NCI-H345 treated with DMSO at 0.1 percent for 48 hours (cell line): ENCODE data around the gene ZNF394.
A peak's percentile ranks its signal among the peaks of the same experiment; 100 is the strongest.

ENCODE experiments used
- DNase-seq: peaks from one replicate; lab custom pipeline; 2025; ENCODE audit not compliant: unreplicated experiment; lab: John Stamatoyannopoulos, UW

The ZNF394 gene

DNA sequence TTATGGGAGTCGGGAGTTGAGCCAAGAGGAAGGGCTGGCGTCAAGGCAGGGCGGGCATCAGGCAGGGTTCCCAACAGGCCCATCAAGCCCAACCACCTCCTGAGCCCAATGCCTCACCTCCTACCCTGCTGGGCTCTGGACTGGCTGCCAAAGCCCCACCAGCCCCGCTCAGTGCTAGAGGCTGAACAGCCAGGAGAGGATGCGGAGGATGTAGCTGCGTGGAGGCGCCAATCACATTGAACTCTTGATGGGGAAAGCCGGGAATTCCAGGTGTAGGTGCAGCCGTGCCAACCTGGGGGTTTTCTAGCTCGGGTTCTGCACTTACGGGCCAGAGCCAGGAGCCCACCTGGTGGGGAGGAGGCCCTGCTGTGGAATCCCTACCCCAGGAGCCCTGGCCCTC, 47.0 kb downstream of the ZNF394 start:
- DNase-seq: no peak

DNA sequence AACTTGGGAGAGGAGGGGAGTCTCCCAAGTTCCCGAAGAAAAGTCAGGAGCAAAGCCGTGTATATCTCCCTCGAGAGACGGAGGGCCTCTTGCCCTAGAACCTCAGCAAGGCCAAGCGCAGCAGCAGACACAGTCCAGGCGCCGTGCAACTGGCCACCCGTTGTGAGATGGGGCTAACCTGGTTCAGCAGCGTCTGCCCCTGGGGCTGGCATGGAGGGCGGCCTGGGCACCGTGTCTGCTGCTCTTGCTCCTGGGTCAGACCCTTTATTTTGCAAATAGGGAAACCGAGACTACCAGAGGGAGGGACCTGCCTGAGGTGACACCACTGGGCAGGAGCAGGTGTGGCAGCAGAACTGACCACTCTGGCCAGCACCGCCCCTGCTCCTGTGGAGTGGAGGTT, 47.5 kb downstream of the ZNF394 start:
- no peak for DNase-seq

DNA sequence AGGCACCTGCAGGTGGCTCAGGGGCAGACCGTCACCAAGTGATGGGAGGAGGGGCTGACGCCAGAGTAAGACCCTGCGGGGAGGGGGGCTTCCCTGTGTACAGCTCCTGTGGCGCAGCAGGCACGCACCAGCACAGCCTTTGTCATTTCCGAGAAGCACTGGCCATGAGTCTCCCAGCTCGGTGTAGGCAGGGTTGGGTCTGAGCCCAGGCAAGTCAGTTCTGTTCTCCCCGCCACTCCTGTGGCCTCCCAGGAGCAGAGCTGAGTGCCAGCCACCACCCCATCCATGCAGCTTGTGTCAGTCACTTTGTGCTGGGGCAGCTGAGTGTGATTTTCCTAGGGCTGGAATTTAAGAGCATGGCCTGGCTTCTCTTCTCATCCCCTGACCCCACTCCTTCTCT, 48.1 kb downstream of the ZNF394 start:
- no peak for DNase-seq

DNA sequence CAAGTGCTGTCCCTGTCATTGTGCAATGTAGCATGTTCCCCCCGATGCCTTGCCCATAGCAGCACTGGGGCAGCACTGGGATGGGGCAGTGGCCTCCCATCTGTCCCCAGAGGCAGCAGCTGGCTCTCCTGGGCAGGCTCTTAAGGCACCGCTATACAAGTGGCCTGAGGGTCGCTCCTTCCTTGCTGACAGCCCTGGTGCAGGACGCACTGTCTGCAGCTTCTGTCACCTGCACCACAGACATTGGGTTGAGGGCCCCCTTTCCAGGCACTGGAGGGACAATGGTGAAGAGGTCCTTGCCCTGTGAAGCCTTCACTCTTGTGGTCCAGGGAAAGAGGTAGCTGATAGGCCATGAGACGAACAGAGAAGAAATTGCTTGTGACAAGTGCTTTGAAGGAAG, 50.8 kb downstream of the ZNF394 start:
- DNase-seq: peak; percentile 31

DNA sequence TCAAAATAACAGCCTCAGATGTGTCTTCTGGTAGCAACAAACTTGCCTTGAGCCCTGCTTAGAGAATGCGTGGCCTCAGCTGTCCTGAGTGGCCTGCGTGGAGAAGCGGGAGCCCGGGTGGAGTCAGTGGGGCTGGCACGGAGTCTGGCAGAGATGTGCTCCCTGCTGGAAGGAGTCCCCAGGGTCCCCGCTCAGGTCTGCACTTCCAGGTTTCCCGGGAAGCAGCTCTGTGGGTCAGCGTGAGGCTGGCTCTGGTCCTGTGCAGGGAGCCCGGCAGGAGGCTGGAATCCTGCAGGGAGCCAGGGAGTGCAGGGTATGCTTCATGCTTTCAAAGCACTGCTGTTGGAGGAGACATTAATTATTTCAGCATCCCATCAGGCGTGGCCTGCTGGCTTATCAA, 51.2 kb downstream of the ZNF394 start:
- no peak for DNase-seq

DNA sequence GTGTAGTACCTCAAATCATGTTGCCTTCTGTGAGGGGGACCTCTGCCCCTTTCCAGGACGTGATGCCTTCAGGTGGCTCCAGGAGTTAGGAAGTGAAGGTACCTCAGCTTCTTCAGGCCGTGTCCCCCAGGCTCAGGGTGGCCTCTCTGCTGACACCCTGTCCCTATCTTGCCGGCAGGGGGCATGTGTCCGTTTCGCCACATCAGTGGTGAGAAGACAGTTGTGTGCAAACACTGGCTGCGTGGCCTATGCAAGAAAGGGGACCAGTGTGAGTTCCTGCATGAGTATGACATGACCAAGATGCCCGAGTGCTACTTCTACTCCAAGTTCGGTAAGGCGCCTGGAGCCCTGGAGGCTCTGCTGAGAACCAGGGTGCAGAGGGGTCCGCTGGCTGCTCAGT, 52.1 kb downstream of the ZNF394 start:
- DNase-seq: no peak

DNA sequence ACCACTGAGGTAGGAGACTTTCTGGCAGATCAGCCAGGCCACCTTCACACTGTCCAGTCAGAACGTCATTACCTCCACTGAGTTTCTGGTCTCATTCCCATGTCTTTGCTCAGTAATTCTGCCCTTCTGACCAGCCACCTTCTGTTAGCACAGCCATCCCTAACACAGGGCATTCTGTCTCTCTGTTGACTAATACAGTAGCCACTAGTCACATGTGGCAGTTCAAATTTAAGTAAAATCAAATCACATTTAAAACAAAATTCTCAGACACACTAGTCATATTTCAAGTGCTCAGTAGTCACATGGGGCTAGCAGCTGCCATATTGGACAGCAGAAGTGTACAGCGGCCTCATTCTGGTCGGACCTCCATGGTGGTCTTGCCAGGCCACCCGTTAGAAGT, 54.0 kb downstream of the ZNF394 start:
- DNase-seq: no peak
